SIG-M5 (cell line): Measurements from ENCODE around the gene ZNF865.
A peak's percentile ranks its signal among the peaks of the same experiment; 100 is the strongest.

Source experiments
- DNase-seq: peaks from one replicate; lab custom pipeline; 2025; lab: John Stamatoyannopoulos, UW

Gene ZNF865

GRCh38 chr19:55586976-55587668, 18.3 kb upstream of the ZNF865 start:
- DNase-seq = peak; percentile 33

- no peak for DNase-seq
Observed at GRCh38 chr19:55588738-55589137, 16.7 kb upstream of the ZNF865 start.

GRCh38 chr19:55590109-55590508, 15.3 kb upstream of the ZNF865 start:
- no peak for DNase-seq

GRCh38 chr19:55590617-55591016, 14.8 kb upstream of the ZNF865 start:
- no peak for DNase-seq

DNA sequence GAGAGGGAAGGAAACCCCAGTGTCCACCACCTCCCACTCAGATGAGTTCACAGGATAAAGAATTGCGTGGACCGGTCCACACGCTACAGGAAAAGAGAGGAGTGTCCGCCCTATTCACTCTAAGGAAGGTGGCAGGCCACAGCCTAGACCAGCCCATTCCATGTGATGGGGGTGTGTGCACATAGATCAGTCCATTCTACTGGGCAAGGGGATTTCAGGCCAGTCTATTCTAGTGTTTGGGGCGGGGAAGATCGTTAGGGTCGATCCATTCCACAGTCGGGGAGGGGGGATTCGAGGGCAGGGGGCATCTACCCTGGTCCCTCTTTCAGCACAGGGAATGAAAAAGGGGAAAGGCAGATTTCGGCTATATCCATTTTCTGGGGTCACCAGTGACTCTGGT, 13.9 kb upstream of the ZNF865 start:
- no peak for DNase-seq

GRCh38 chr19:55592391-55593090, 12.9 kb upstream of the ZNF865 start:
- no peak for DNase-seq

- no peak for DNase-seq
Observed at GRCh38 chr19:55593096-55593772, 12.2 kb upstream of the ZNF865 start.

GRCh38 chr19:55594996-55595545, 10.4 kb upstream of the ZNF865 start:
- no peak for DNase-seq

DNA sequence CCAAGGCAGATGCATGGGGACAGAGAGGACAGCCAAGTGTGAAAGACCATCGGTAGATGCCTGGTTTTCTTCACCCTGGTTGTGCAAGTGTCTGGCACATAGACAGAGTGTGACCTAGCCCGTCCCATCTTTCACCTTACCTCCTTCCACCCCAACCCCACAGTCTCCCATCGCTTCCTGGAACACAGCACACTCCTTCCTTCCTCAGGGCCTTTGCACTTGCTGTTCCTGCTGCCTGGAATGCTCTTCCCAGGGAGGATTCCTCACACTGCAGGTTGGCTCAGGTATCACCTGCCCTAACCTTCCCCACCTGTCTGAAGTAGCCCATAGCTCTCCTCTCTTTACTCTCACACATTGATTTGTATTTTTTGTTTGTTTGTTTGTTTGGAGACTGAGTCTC, 9.1 kb upstream of the ZNF865 start:
- no peak for DNase-seq

DNA sequence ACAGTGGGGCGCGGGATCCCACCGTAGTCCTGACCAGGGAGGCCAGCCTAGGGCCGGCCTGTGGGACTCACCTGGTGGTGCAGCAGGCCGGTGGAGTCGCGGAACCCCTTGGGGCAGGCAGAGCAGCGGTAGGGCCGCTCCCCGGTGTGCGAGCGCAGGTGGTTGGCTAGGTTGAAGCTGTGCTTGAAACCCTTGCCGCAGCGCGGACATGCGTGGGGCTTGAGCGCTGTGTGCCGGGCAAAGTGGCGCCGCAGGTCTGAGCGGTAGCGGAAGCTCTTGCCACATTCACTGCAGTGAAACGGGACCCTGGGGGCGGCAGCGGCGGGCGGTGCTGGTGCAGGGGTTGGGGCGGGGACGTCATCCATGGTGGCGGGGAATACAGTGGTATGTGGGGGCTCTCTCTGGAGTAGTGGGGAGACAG, 7.9 kb upstream of the ZNF865 start:
- no peak for DNase-seq

- no peak for DNase-seq
Observed at GRCh38 chr19:55598034-55598433, 7.4 kb upstream of the ZNF865 start.

- DNase-seq = peak; percentile 79
Observed at GRCh38 chr19:55598719-55599467, 6.6 kb upstream of the ZNF865 start.

DNA sequence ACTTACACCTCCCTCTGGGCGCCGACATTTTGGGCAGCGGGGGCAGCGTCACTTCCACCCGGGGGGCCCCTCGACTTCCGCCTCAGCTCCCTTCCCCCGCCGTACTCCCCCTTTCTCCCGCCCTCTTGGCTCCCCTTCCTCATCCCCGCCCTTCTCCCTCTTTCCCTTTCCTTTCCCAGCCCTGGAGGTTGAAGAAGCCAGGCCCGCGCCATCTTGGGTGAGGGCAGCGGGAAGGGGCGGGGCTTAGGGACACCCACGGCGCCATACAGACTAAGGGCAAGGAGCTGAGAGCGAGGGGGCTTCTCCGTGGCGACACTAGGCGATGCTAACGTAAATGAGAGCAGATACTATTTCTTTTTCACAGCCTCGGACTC, 6.0 kb upstream of the ZNF865 start, which contains the start of gene FIZ1:
TSS of gene FIZ1 (minus strand) at position 50 of the 374 bp plus-strand sequence. CDS start 1,652 bp downstream, outside the sequence.
- DNase-seq = peak; percentile 81

GRCh38 chr19:55599842-55600661, 5.4 kb upstream of the ZNF865 start, which contains the start of gene ZNF524:
Gene ZNF524 (plus strand): TSS chr19:55600288. CDS start chr19:55602113, 1,825 bp downstream.
- no peak for DNase-seq

- DNase-seq = no peak
Observed at GRCh38 chr19:55600662-55601028, 4.8 kb upstream of the ZNF865 start.

GRCh38 chr19:55601084-55601483, 4.4 kb upstream of the ZNF865 start:
- no peak for DNase-seq

- no peak for DNase-seq
Observed at GRCh38 chr19:55602104-55603001, 3.1 kb upstream of the ZNF865 start.

- DNase-seq = no peak
Observed at GRCh38 chr19:55603115-55603514, 2.3 kb upstream of the ZNF865 start.

DNA sequence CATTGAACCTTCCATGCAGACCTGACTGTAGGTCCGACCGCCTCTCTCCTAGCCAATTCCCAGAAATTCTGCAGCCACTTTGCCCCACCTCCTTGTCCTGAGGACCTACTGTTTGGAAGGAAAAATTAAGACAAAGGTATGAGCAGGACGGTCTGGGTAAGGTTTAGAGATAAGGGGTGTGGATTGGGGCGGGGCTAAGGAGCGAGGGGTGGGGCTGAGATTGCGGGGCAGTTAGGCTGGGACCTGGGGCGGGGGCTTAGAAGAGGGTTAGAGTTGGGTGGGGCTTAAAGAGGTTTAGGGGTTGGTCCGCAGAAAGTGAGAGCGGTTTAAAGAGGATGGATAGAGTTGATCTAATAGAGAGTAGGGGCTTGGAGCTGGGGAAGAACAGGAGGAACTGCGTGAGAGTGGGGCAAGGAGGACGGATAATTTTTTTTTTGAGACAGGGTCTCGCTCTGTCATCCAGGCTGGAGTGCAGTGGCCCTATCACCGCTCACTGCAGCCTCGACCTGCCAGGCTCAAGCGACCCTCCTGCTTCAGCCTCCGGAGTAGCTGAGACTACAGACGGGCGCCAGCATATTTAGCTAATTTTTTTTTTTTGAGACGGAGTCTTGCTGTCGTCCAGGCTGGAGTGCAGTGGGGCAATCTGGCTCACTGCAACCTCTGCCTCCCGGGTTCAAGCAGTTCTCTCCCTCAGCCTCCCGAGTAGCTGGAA, 1.7 kb upstream of the ZNF865 start:
- DNase-seq = no peak
